Activated T-cell treated with anti-CD3 and anti-CD28 coated beads, Interleukin-2, amount 50 U/mL, for 72 hours (primary cell): ENCODE data around the gene GLYR1. TPM values are rescaled to one million over a fixed set of nuclear protein-coding genes. Genes with fewer than 3 reads are reported as not detected.
"Not testable (repeated sequence)": the region's sequence is repeated elsewhere in the genome, so short reads cannot be mapped to it uniquely, and the experiment has no call there.

Experiments
- ATAC-seq, 2 donors: fragments of 150-1000 bp; cut with Tn5 transposase; replicated peaks in 1 of 2; 2 replicates each; pipeline ENCODE4 v1.10.0; 2021; ENCODE audit warnings: moderate library complexity in 2 of 2, mild to moderate bottlenecking in 1 of 2
- DNase-seq, 2 donors: peaks; one replicate each; pipeline ENCODE4 v3.0.0; 2021 to 2022; ENCODE audit warnings: mixed read lengths in 1 of 2
- H3K27ac Mint-ChIP-seq: one replicate; pipeline ENCODE4 v1.8.0; 2022; ENCODE audit warnings: mild to moderate bottlenecking, moderate library complexity, mixed read lengths
- H3K27me3 Mint-ChIP-seq: one replicate; pipeline ENCODE4 v1.8.0; 2022; ENCODE audit warnings: low read depth, mixed read lengths
- H3K36me3 Mint-ChIP-seq, 2 donors: one replicate each; pipeline ENCODE4 v1.8.0; 2022; ENCODE audit warnings: mixed read lengths in 2 of 2, mild to moderate bottlenecking in 1 of 2; ENCODE audit not compliant: insufficient read depth in 2 of 2
- H3K4me1 Mint-ChIP-seq: one replicate; pipeline ENCODE4 v1.8.0; 2022; ENCODE audit warnings: low read depth, mixed read lengths
- H3K4me3 Mint-ChIP-seq, 2 donors: one replicate each; pipeline ENCODE4 v1.8.0; 2022; ENCODE audit warnings: mild to moderate bottlenecking in 2 of 2, mixed read lengths in 2 of 2, moderate library complexity in 2 of 2
- H3K9me3 Mint-ChIP-seq, 2 donors: one replicate each; pipeline ENCODE4 v1.8.0; 2022; ENCODE audit warnings: mixed read lengths in 2 of 2
- total RNA-seq, 2 donors: library from RNA; stranded (reverse); gene quantifications; one replicate each; pipeline ENCODE4 v1.2.3, GENCODE V29; 2022

Gene GLYR1
- total RNA-seq, 2 donors from 2014 or later = 54.9 to 63.6 TPM

- Mint-ChIP-seq H3K9me3 (no peaks in the 10 kb centered on the region), H3K4me3 (no peak overlapping the region), H3K27me3 (no peaks in the 10 kb centered on the region)
Measured at GRCh38 chr16:4795828-4796572, 51.1 kb downstream of the GLYR1 start.

GRCh38 chr16:4795181-4795827, 51.8 kb downstream of the GLYR1 start, which contains the start of gene SMIM22:
Gene SMIM22, plus strand, starts transcription at chr16:4795369. Its CDS starts 366 bp downstream, at chr16:4795735.
- Mint-ChIP-seq H3K36me3 (no peaks in the 10 kb centered on the region), H3K4me3 (no peak within 1 kb of the TSS), H3K4me1 (peaks cover 6% of the 10 kb centered on the region), H3K27ac (no peak within 1 kb of the TSS), H3K9me3 (no peaks in the 10 kb centered on the region), H3K27me3 (no peaks in the 10 kb centered on the region)
- DNase-seq (no peak), ATAC-seq (no peak)

More at GRCh38 chr16:4795828-4796572, 51.1 kb downstream of the GLYR1 start:
- DNase-seq = no peak
- Mint-ChIP-seq H3K36me3 (no peaks in the 10 kb centered on the region), H3K4me1 (peaks cover 2% of the 10 kb centered on the region), H3K27ac (no peak overlapping the region)
- no peak for ATAC-seq

- Mint-ChIP-seq H3K4me1 (peaks cover 6% of the 10 kb centered on the region), H3K27me3 (no peaks in the 10 kb centered on the region), H3K9me3 (no peaks in the 10 kb centered on the region), H3K27ac (no peak overlapping the region), H3K36me3 (no peaks in the 10 kb centered on the region), H3K4me3 (no peak overlapping the region)
- ATAC-seq (no peak), DNase-seq (no peak)
Measured at GRCh38 chr16:4792951-4793513, 54.1 kb downstream of the GLYR1 start.

- Mint-ChIP-seq H3K4me1 (peaks cover 6% of the 10 kb centered on the region), H3K9me3 (no peaks in the 10 kb centered on the region), H3K27me3 (no peaks in the 10 kb centered on the region), H3K4me3 (no peak overlapping the region), H3K36me3 (no peaks in the 10 kb centered on the region), H3K27ac (no peak overlapping the region)
- ATAC-seq (peak in 1 of 2 donors; percentile 36), DNase-seq (no peak)
Measured at GRCh38 chr16:4790871-4791270, 56.2 kb downstream of the GLYR1 start.

- H3K27ac Mint-ChIP-seq = no peak overlapping the region
- DNase-seq (no peak), ATAC-seq (no peak)
- no peaks in the 10 kb centered on the region for H3K36me3 Mint-ChIP-seq
- H3K4me3 Mint-ChIP-seq = no peak overlapping the region
- no peaks in the 10 kb centered on the region for H3K27me3 Mint-ChIP-seq
- no peaks in the 10 kb centered on the region for H3K9me3 Mint-ChIP-seq
- peaks cover 6% of the 10 kb centered on the region for H3K4me1 Mint-ChIP-seq
Measured at GRCh38 chr16:4790261-4790660, 56.8 kb downstream of the GLYR1 start.

- H3K36me3 Mint-ChIP-seq = no peaks in the 10 kb centered on the region
- H3K4me1 Mint-ChIP-seq = peaks cover 6% of the 10 kb centered on the region
- ATAC-seq (no peak), DNase-seq (no peak)
- H3K27me3 Mint-ChIP-seq = no peaks in the 10 kb centered on the region
- H3K4me3 Mint-ChIP-seq = no peak overlapping the region
- H3K9me3 Mint-ChIP-seq = no peaks in the 10 kb centered on the region
- no peak overlapping the region for H3K27ac Mint-ChIP-seq
Measured at GRCh38 chr16:4788910-4789309, 58.2 kb downstream of the GLYR1 start.

- Mint-ChIP-seq H3K27me3 (no peaks in the 10 kb centered on the region), H3K36me3 (no peaks in the 10 kb centered on the region), H3K9me3 (no peaks in the 10 kb centered on the region), H3K4me3 (no peak overlapping the region), H3K27ac (no peak overlapping the region), H3K4me1 (peaks cover 6% of the 10 kb centered on the region)
- DNase-seq (no peak), ATAC-seq (no peak)
Measured at GRCh38 chr16:4788489-4788889, 58.6 kb downstream of the GLYR1 start.

- Mint-ChIP-seq H3K27ac (no peak within 1 kb of the TSS), H3K9me3 (no peaks in the 10 kb centered on the region), H3K4me3 (no peak within 1 kb of the TSS), H3K4me1 (peaks cover 6% of the 10 kb centered on the region), H3K27me3 (no peaks in the 10 kb centered on the region), H3K36me3 (no peaks in the 10 kb centered on the region)
- ATAC-seq (no peak), DNase-seq (no peak)
Measured at GRCh38 chr16:4787627-4788482, 59.2 kb downstream of the GLYR1 start, which contains the start of gene SEPTIN12. Gene SEPTIN12, minus strand, starts transcription at chr16:4788345. Its CDS starts 700 bp downstream, at chr16:4787645.

GRCh38 chr16:4787068-4787467, 60.0 kb downstream of the GLYR1 start:
- Mint-ChIP-seq H3K36me3 (no peaks in the 10 kb centered on the region), H3K27ac (no peak overlapping the region), H3K4me3 (no peak overlapping the region), H3K4me1 (peaks cover 6% of the 10 kb centered on the region), H3K9me3 (no peaks in the 10 kb centered on the region), H3K27me3 (no peaks in the 10 kb centered on the region)
- ATAC-seq (no peak), DNase-seq (no peak)

GRCh38 chr16:4785758-4786433, 61.2 kb downstream of the GLYR1 start:
- no peak overlapping the region for H3K4me3 Mint-ChIP-seq
- H3K4me1 Mint-ChIP-seq = peaks cover 3% of the 10 kb centered on the region
- H3K36me3 Mint-ChIP-seq = no peaks in the 10 kb centered on the region
- no peak overlapping the region for H3K27ac Mint-ChIP-seq
- H3K27me3 Mint-ChIP-seq = no peaks in the 10 kb centered on the region
- DNase-seq (no peak), ATAC-seq (no peak)
- no peaks in the 10 kb centered on the region for H3K9me3 Mint-ChIP-seq

GRCh38 chr16:4784444-4784987, 62.6 kb downstream of the GLYR1 start:
- DNase-seq, H3K36me3 Mint-ChIP-seq, H3K27me3 Mint-ChIP-seq, H3K9me3 Mint-ChIP-seq, H3K27ac Mint-ChIP-seq, H3K4me3 Mint-ChIP-seq, ATAC-seq, H3K4me1 Mint-ChIP-seq: not testable (repeated sequence)

GRCh38 chr16:4783951-4784336, 63.1 kb downstream of the GLYR1 start:
- H3K36me3 Mint-ChIP-seq = no peaks in the 10 kb centered on the region
- no peaks in the 10 kb centered on the region for H3K9me3 Mint-ChIP-seq
- DNase-seq (no peak), ATAC-seq (no peak)
- H3K4me3 Mint-ChIP-seq = no peak overlapping the region
- no peaks in the 10 kb centered on the region for H3K27me3 Mint-ChIP-seq
- no peak overlapping the region for H3K27ac Mint-ChIP-seq
- no peaks in the 10 kb centered on the region for H3K4me1 Mint-ChIP-seq
